Panc1 (cell line): ENCODE measurements around the gene ANKEF1. TPM values are rescaled to one million over a fixed set of nuclear protein-coding genes. Genes with fewer than 3 reads are reported as not detected.

Source experiments
- ATAC-seq: fragments of 200-7000 bp; cut with Tn5 transposase; 2 replicates; pipeline ENCODE4 v1.9.1; 2020; ENCODE audit warnings: mild to moderate bottlenecking, moderate library complexity
- BruUV-seq: library from RNA; stranded (reverse); fragments of 400-500 nt; replicated peaks from 2 replicates; lab custom pipeline; 2021; lab: Mats Ljungman, UMichigan
- CTCF ChIA-PET: fragments of 300-600 bp; sonication (Branson Sonifier 250); formaldehyde crosslinking; loops from one replicate; lab custom pipeline; 2022; ENCODE audit warnings: antibody characterized with exemption; lab: Charles Lee
- POLR2A ChIA-PET: fragments of 300-600 bp; sonication (Branson Sonifier 250); formaldehyde crosslinking; loops from one replicate; lab custom pipeline; 2022; ENCODE audit warnings: antibody characterized with exemption; lab: Charles Lee
- DNase-seq: peaks from one replicate; pipeline ENCODE4 v3.0.0-alpha.2; 2010; ENCODE audit warnings: low read depth, low spot score
- H3K27ac ChIP-seq: 2 replicates; pipeline ENCODE4 v1.5.1; 2011; ENCODE audit warnings: mild to moderate bottlenecking, low read length, inconsistent platforms
- H3K27me3 ChIP-seq: fragments of 200-500 bp; sonication (Bioruptor generic); 2 replicates; pipeline ENCODE4 v1.6.0; 2014; ENCODE audit warnings: low read length, inconsistent platforms; ENCODE audit not compliant: control insufficient read depth, insufficient read depth
- H3K36me3 ChIP-seq: fragments of 200-500 bp; sonication (Bioruptor generic); 2 replicates; pipeline ENCODE4 v1.5.1; 2014; ENCODE audit warnings: inconsistent platforms, mild to moderate bottlenecking, low read length, moderate library complexity; ENCODE audit not compliant: control insufficient read depth, insufficient read depth
- H3K4me1 ChIP-seq: 2 replicates; pipeline ENCODE4 v1.5.1; 2011; ENCODE audit warnings: inconsistent platforms, mild to moderate bottlenecking, low read length, moderate library complexity; ENCODE audit not compliant: control insufficient read depth, insufficient read depth
- H3K4me3 ChIP-seq, 2 experiments: 2 replicates each; pipeline ENCODE4 v1.5.1; 2011 to 2012; ENCODE audit warnings: low read depth in 2 of 2, low read length in 2 of 2, mild to moderate bottlenecking in 2 of 2, inconsistent platforms in 1 of 2, moderate library complexity in 1 of 2
- H3K9me3 ChIP-seq: fragments of 200-500 bp; sonication (Bioruptor generic); 2 replicates; pipeline ENCODE4 v1.5.1; 2014; ENCODE audit warnings: low read depth, mild to moderate bottlenecking, inconsistent platforms, low read length, moderate library complexity; ENCODE audit not compliant: control insufficient read depth, insufficient read depth
- CTCF ChIP-seq: fragments of 450-650 bp; IDR thresholded peaks from 2 replicates; pipeline ENCODE4 v1.5.1; 2017; ENCODE audit warnings: mild to moderate bottlenecking
- POLR2AphosphoS5 ChIP-seq: IDR thresholded peaks from 2 replicates; pipeline ENCODE4 v1.6.1; 2012; ENCODE audit warnings: mild to moderate bottlenecking, low read depth, low read length, moderate library complexity
- REST ChIP-seq, 2 experiments: IDR thresholded peaks; 2 replicates each; pipeline ENCODE4 v1.6.1; 2011 to 2012; ENCODE audit warnings: low read depth in 2 of 2, control low read depth in 1 of 2, low read length in 1 of 2, mild to moderate bottlenecking in 1 of 2, moderate library complexity in 1 of 2; ENCODE audit not compliant: insufficient read depth in 1 of 2
- SIN3A ChIP-seq: IDR thresholded peaks from 2 replicates; pipeline ENCODE4 v1.6.1; 2012; ENCODE audit warnings: low read depth, mild to moderate bottlenecking, low read length, moderate library complexity, borderline replicate concordance; ENCODE audit not compliant: insufficient read depth
- TCF7L2 ChIP-seq: IDR thresholded peaks from 2 replicates; pipeline ENCODE4 v1.6.1; 2011; ENCODE audit warnings: mild to moderate bottlenecking, low read depth, low read length, inconsistent platforms
- in situ Hi-C: cut with HindIII; loops from 2 replicates; pipeline ENCODE4 v1.10.0; 2016; ENCODE audit warnings: low sequenced_read_pairs, low pct_unique_long_range_greater_than_20kb
- intact Hi-C: fragments of 100-400 bp; cut with micrococcal nuclease; formaldehyde crosslinking; loops from one replicate; pipeline ENCODE4 v1.10.0; 2022; ENCODE audit not compliant: unreplicated experiment
- total RNA-seq: library from RNA; stranded (reverse); gene quantifications from one replicate; pipeline ENCODE4 v1.2.1, GENCODE V29; 2021; ENCODE audit not compliant: unreplicated experiment

The ANKEF1 gene
- total RNA-seq, 1 experiment from 2014 or later: 6.3 TPM

- in situ Hi-C loops (no loop called here), intact Hi-C loops (loop anchor here (10.0 kb wide), 1 partner anchor 1559 kb away; no protein-coding TSS in a partner anchor)
- no TSS peak for BruUV-seq
- ATAC-seq: no peak
- no peaks in the 10 kb centered on the region for H3K9me3 ChIP-seq
- H3K4me1 ChIP-seq: no peaks in the 10 kb centered on the region
- TF ChIP-seq REST (IDR thresholded peaks at IDR 0.05; ENCODE audit: insufficient read depth in 1 of 2, low read depth in 2 of 2, low read length in 1 of 2) (no peak), POLR2AphosphoS5 (no peak)
- no peaks in the 10 kb centered on the region for H3K36me3 ChIP-seq
- ChIA-PET CTCF (no interaction called here), POLR2A (no interaction called here)
- H3K4me3 ChIP-seq: no peak overlapping the region
- H3K27me3 ChIP-seq: no peaks in the 10 kb centered on the region
- H3K27ac ChIP-seq: no peak overlapping the region
- DNase-seq: no peak
Observed at GRCh38 chr20:9985773-9986172, 49.0 kb upstream of the ANKEF1 start.

GRCh38 chr20:9989066-9989724 lies 45.6 kb upstream of the ANKEF1 start:
- no TSS peak for BruUV-seq
- no peak overlapping the region for H3K4me3 ChIP-seq
- intact Hi-C loops: loop anchor here (10.0 kb wide), 1 partner anchor 1556 kb away; no protein-coding TSS in a partner anchor
- POLR2A ChIA-PET: no interaction called here
- no peaks in the 10 kb centered on the region for H3K36me3 ChIP-seq
- in situ Hi-C loops: no loop called here
- no peaks in the 10 kb centered on the region for H3K9me3 ChIP-seq
- CTCF ChIA-PET: no interaction called here
- TF ChIP-seq SIN3A (no peak), REST (IDR thresholded peaks at IDR 0.05; ENCODE audit: insufficient read depth in 1 of 2, low read depth in 2 of 2, low read length in 1 of 2) (no peak), TCF7L2 (no peak), POLR2AphosphoS5 (no peak), CTCF (no peak)
- H3K4me1 ChIP-seq: no peaks in the 10 kb centered on the region
- H3K27me3 ChIP-seq: no peaks in the 10 kb centered on the region
- ATAC-seq (no peak), DNase-seq (no peak)
- H3K27ac ChIP-seq: no peak overlapping the region
